Panc1 (cell line): Measurements from ENCODE around the gene PAK1IP1. TPM values are rescaled to one million over a fixed set of nuclear protein-coding genes. Genes with fewer than 3 reads are reported as not detected.

ENCODE experiments used
- ATAC-seq: fragments of 200-7000 bp; cut with Tn5 transposase; 2 replicates; pipeline ENCODE4 v1.9.1; 2020; ENCODE audit warnings: mild to moderate bottlenecking, moderate library complexity
- BruUV-seq: library from RNA; stranded (reverse); fragments of 400-500 nt; replicated peaks from 2 replicates; lab custom pipeline; 2021; lab: Mats Ljungman, UMichigan
- CTCF ChIA-PET: fragments of 300-600 bp; sonication (Branson Sonifier 250); formaldehyde crosslinking; loops from one replicate; lab custom pipeline; 2022; ENCODE audit warnings: antibody characterized with exemption; lab: Charles Lee
- POLR2A ChIA-PET: fragments of 300-600 bp; sonication (Branson Sonifier 250); formaldehyde crosslinking; loops from one replicate; lab custom pipeline; 2022; ENCODE audit warnings: antibody characterized with exemption; lab: Charles Lee
- DNase-seq: peaks from one replicate; pipeline ENCODE4 v3.0.0-alpha.2; 2010; ENCODE audit warnings: low read depth, low spot score
- H3K27ac ChIP-seq: 2 replicates; pipeline ENCODE4 v1.5.1; 2011; ENCODE audit warnings: mild to moderate bottlenecking, low read length, inconsistent platforms
- H3K27me3 ChIP-seq: fragments of 200-500 bp; sonication (Bioruptor generic); 2 replicates; pipeline ENCODE4 v1.6.0; 2014; ENCODE audit warnings: low read length, inconsistent platforms; ENCODE audit not compliant: control insufficient read depth, insufficient read depth
- H3K36me3 ChIP-seq: fragments of 200-500 bp; sonication (Bioruptor generic); 2 replicates; pipeline ENCODE4 v1.5.1; 2014; ENCODE audit warnings: inconsistent platforms, mild to moderate bottlenecking, low read length, moderate library complexity; ENCODE audit not compliant: control insufficient read depth, insufficient read depth
- H3K4me1 ChIP-seq: 2 replicates; pipeline ENCODE4 v1.5.1; 2011; ENCODE audit warnings: inconsistent platforms, mild to moderate bottlenecking, low read length, moderate library complexity; ENCODE audit not compliant: control insufficient read depth, insufficient read depth
- H3K4me3 ChIP-seq, 2 experiments: 2 replicates each; pipeline ENCODE4 v1.5.1; 2011 to 2012; ENCODE audit warnings: low read depth in 2 of 2, low read length in 2 of 2, mild to moderate bottlenecking in 2 of 2, inconsistent platforms in 1 of 2, moderate library complexity in 1 of 2
- H3K9me3 ChIP-seq: fragments of 200-500 bp; sonication (Bioruptor generic); 2 replicates; pipeline ENCODE4 v1.5.1; 2014; ENCODE audit warnings: low read depth, mild to moderate bottlenecking, inconsistent platforms, low read length, moderate library complexity; ENCODE audit not compliant: control insufficient read depth, insufficient read depth
- CTCF ChIP-seq: fragments of 450-650 bp; IDR thresholded peaks from 2 replicates; pipeline ENCODE4 v1.5.1; 2017; ENCODE audit warnings: mild to moderate bottlenecking
- POLR2AphosphoS5 ChIP-seq: IDR thresholded peaks from 2 replicates; pipeline ENCODE4 v1.6.1; 2012; ENCODE audit warnings: mild to moderate bottlenecking, low read depth, low read length, moderate library complexity
- REST ChIP-seq, 2 experiments: IDR thresholded peaks; 2 replicates each; pipeline ENCODE4 v1.6.1; 2011 to 2012; ENCODE audit warnings: low read depth in 2 of 2, control low read depth in 1 of 2, low read length in 1 of 2, mild to moderate bottlenecking in 1 of 2, moderate library complexity in 1 of 2; ENCODE audit not compliant: insufficient read depth in 1 of 2
- SIN3A ChIP-seq: IDR thresholded peaks from 2 replicates; pipeline ENCODE4 v1.6.1; 2012; ENCODE audit warnings: low read depth, mild to moderate bottlenecking, low read length, moderate library complexity, borderline replicate concordance; ENCODE audit not compliant: insufficient read depth
- TCF7L2 ChIP-seq: IDR thresholded peaks from 2 replicates; pipeline ENCODE4 v1.6.1; 2011; ENCODE audit warnings: mild to moderate bottlenecking, low read depth, low read length, inconsistent platforms
- in situ Hi-C: cut with HindIII; loops from 2 replicates; pipeline ENCODE4 v1.10.0; 2016; ENCODE audit warnings: low sequenced_read_pairs, low pct_unique_long_range_greater_than_20kb
- intact Hi-C: fragments of 100-400 bp; cut with micrococcal nuclease; formaldehyde crosslinking; loops from one replicate; pipeline ENCODE4 v1.10.0; 2022; ENCODE audit not compliant: unreplicated experiment
- total RNA-seq: library from RNA; stranded (reverse); gene quantifications from one replicate; pipeline ENCODE4 v1.2.1, GENCODE V29; 2021; ENCODE audit not compliant: unreplicated experiment

The PAK1IP1 gene
- total RNA-seq, 1 experiment from 2014 or later, result 27.3 TPM

- peak overlapping the region; percentile 95 for H3K27ac ChIP-seq
- DNase-seq, result no peak
- BruUV-seq, result no TSS peak
- no peaks in the 10 kb centered on the region for H3K9me3 ChIP-seq
- ATAC-seq, result no peak
- peaks cover 18% of the 10 kb centered on the region for H3K4me1 ChIP-seq
- in situ Hi-C loops, result no loop called here
- ChIA-PET CTCF (no interaction called here), POLR2A (no interaction called here)
- intact Hi-C loops, result no loop called here
- no peak overlapping the region for H3K4me3 ChIP-seq
- TF ChIP-seq POLR2AphosphoS5 (no peak), TCF7L2 (no peak)
- H3K27me3 ChIP-seq, result no peaks in the 10 kb centered on the region
- H3K36me3 ChIP-seq, result peaks cover 1% of the 10 kb centered on the region; the same call in 1 of the 2 replicates
These were observed 30.3 kb downstream of the PAK1IP1 start for GRCh38 chr6:10725044-10725443.

DNA sequence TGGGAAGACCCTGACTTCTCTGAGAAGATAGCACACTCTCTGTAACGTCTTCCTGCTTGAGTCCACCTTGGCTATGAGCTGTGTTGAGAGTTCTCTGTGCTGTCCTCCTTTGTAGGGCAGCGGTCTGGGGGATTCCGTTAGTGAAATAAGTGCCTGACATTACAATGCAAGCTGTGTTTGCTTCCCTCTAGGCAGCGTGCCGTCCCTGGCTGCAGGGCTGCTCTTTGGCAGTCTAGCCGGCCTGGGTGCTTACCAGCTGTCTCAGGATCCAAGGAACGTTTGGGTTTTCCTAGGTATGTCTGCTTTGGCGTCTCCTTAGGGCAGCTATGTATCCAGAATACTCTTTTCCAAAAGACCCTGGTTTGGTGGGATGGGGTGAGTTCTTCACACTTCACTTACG, 30.9 kb downstream of the PAK1IP1 start:
- POLR2A ChIA-PET, result interaction anchor here (0.6 kb wide), 2 partner anchors 13 to 195 kb away, joined by 3 to 9 read pairs; no protein-coding TSS in a partner anchor
- no peak for ATAC-seq
- in situ Hi-C loops, result no loop called here

More for the DNA sequence above, 30.9 kb downstream of the PAK1IP1 start:
- H3K4me3 ChIP-seq, result no peak overlapping the region
- TF ChIP-seq REST (IDR thresholded peaks at IDR 0.05; ENCODE audit: insufficient read depth in 1 of 2, low read depth in 2 of 2, low read length in 1 of 2), result no peak
- TF ChIP-seq SIN3A, result no peak
- no peak for TF ChIP-seq POLR2AphosphoS5
- TF ChIP-seq CTCF, result no peak
- no peak for TF ChIP-seq TCF7L2
- H3K27me3 ChIP-seq, result no peaks in the 10 kb centered on the region
- peaks cover 18% of the 10 kb centered on the region for H3K4me1 ChIP-seq
- no peaks in the 10 kb centered on the region for H3K9me3 ChIP-seq
- CTCF ChIA-PET, result no interaction called here
- intact Hi-C loops, result no loop called here
- no TSS peak for BruUV-seq
- peaks cover 5% of the 10 kb centered on the region; the same call in 1 of the 2 replicates for H3K36me3 ChIP-seq
- peak overlapping the region; percentile 55; the same call in 1 of the 2 replicates for H3K27ac ChIP-seq
- DNase-seq, result no peak
